GM12875 (cell line): Measurements from ENCODE around the gene IL17B.

Experiments used
- H3K4me3 ChIP-seq: one replicate; pipeline ENCODE4 v1.5.1; 2011; ENCODE audit warnings: low read depth, low read length, control low read depth
- CTCF ChIP-seq: IDR thresholded peaks from 2 replicates; pipeline ENCODE4 v1.5.1; 2011; ENCODE audit warnings: low read depth, mild to moderate bottlenecking, control low read depth, inconsistent platforms, low read length, moderate library complexity, borderline replicate concordance; ENCODE audit not compliant: insufficient read depth

The IL17B gene

GRCh38 chr5:149379818-149380374, 804 bp upstream of the IL17B start:
- no peak overlapping the region for H3K4me3 ChIP-seq
- no peak for TF ChIP-seq CTCF

GRCh38 chr5:149378241-149378820, 761 bp downstream of the IL17B start:
- TF ChIP-seq CTCF = no peak
- no peak overlapping the region for H3K4me3 ChIP-seq

GRCh38 chr5:149376711-149377447, 2.2 kb downstream of the IL17B start:
- H3K4me3 ChIP-seq = no peak overlapping the region
- TF ChIP-seq CTCF = no peak

- H3K4me3 ChIP-seq = no peak overlapping the region
- TF ChIP-seq CTCF = no peak
These were observed 3.0 kb downstream of the IL17B start for GRCh38 chr5:149376104-149376503.

- no peak for TF ChIP-seq CTCF
- no peak overlapping the region for H3K4me3 ChIP-seq
These were observed 3.7 kb downstream of the IL17B start for GRCh38 chr5:149375434-149375833.

GRCh38 chr5:149374801-149375200, 4.3 kb downstream of the IL17B start:
- H3K4me3 ChIP-seq = no peak overlapping the region
- TF ChIP-seq CTCF = no peak

GRCh38 chr5:149374303-149374702, 4.8 kb downstream of the IL17B start:
- no peak for TF ChIP-seq CTCF
- H3K4me3 ChIP-seq = no peak overlapping the region
